ENCODE measurements around the gene NLGN1. TPM values are rescaled to one million over a fixed set of nuclear protein-coding genes. Genes with fewer than 3 reads are reported as not detected.
A peak's percentile ranks its signal among the peaks of the same experiment; 100 is the strongest.

The NLGN1 gene
- total RNA-seq, 1 experiment from 2014 or later, result not detected

DNA sequence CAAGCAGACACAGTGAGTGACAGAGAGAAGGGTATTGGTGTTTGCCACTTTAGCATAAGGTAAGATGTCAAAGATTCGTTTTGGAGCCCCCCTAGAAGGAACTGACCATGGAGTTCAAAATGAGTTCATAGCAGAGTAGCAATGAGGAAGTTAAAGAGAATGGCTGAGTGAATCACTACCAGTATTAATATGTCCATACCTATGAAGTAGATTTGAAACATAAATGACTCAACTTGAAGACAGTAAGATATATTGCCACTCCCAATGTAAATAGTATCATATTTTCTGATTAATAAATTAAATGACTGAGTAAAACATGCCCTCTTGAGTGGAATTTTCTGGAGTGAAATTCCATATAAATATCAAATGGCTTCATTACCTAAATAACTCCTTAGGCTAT, 675.1 kb downstream of the NLGN1 start:
- DNase-seq (ENCODE audit: low read depth), result no peak

DNA sequence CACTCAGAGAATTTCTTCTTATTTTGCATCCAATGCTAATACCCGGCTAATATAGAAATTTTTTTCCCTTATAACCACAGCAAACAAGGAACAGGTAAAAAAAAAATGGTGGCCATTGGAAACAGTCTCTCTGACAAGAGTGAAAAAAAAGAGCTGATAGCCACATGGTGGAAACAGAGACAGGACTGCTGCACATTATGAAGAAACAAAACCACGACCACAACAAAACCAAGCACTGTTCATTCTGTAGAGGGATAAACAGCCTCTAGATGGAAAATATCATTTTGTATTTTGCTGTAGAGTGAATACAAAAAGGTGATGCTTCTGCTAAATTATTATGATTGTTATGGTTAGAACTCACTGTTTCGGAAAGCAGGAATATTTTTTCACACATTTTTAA, 686.2 kb downstream of the NLGN1 start:
- no peak for DNase-seq (ENCODE audit: low read depth)

DNA sequence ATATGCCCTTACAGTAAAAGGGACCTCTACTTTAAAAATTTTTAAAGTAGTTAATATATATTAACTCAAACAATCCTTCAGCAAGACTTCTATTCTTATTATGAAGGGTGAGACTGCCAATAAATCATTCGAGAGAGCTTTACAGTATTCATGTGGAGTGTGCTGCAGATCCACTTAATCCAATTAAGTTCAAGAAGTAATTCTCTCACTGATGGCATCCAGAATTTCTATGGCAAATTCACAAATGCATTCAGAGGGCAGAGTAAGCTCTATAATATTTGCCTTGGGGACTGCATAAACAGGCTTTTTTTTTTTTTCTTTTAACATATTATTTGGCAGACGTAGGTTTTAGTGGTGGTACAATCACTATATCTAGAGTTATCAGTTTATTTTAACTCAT, 692.0 kb downstream of the NLGN1 start:
- no peak for DNase-seq (ENCODE audit: low read depth)

- DNase-seq (ENCODE audit: low read depth), result no peak
Observed at GRCh38 chr3:174094669-174095068, 697.1 kb downstream of the NLGN1 start.

DNA sequence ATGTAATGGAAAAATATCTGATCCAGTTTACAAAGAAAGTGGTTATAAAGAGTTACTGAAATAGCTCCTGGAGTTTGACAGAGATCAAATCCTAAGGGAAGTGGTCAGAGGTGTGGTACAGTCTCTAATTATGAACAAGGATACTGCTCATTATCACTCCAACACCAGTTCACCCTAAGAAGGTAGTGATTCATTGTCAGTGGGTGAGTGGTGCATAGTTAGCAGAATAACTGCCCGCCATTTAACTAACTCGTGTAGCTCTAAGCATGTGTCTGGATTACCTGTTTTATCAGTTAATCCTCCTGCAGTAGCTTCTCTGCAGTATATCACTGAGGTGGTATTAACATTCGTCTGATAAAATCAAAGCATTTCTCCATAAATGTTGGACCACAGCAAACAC, 700.1 kb downstream of the NLGN1 start:
- no peak for DNase-seq (ENCODE audit: low read depth)

GRCh38 chr3:174098746-174099145, 701.2 kb downstream of the NLGN1 start:
- peak; percentile 2 for DNase-seq (ENCODE audit: low read depth)

GRCh38 chr3:174099724-174100123, 702.2 kb downstream of the NLGN1 start:
- DNase-seq (ENCODE audit: low read depth), result peak; percentile 6

GRCh38 chr3:174100744-174101143, 703.2 kb downstream of the NLGN1 start:
- DNase-seq (ENCODE audit: low read depth), result peak; percentile 10

GRCh38 chr3:174101244-174101643, 703.7 kb downstream of the NLGN1 start:
- no peak for DNase-seq (ENCODE audit: low read depth)

GRCh38 chr3:174102274-174102673, 704.7 kb downstream of the NLGN1 start:
- DNase-seq (ENCODE audit: low read depth), result no peak

GRCh38 chr3:174102866-174103265, 705.3 kb downstream of the NLGN1 start:
- no peak for DNase-seq (ENCODE audit: low read depth)

DNA sequence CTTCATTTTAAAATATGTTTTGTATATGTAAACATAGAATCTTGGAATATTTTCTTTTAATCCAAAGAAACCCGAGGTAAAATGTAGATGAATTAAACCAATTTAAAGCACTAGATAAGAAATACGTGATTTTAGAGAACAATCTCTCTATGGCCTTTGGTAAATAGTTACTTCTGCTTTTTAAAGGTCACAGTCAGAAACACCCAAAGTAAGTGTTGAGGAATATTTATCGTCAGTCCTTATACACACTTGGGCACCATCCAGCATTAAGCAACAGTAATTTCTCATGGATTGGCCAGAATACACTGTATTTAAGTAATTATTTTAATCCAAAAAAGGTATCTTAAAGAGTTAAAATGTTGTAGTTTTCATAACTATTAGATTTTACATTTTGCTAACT, 713.2 kb downstream of the NLGN1 start:
- DNase-seq (ENCODE audit: low read depth), result no peak

GRCh38 chr3:174111776-174112175, 714.2 kb downstream of the NLGN1 start:
- no peak for DNase-seq (ENCODE audit: low read depth)

GRCh38 chr3:174116421-174116820, 718.9 kb downstream of the NLGN1 start:
- DNase-seq (ENCODE audit: low read depth), result no peak

DNA sequence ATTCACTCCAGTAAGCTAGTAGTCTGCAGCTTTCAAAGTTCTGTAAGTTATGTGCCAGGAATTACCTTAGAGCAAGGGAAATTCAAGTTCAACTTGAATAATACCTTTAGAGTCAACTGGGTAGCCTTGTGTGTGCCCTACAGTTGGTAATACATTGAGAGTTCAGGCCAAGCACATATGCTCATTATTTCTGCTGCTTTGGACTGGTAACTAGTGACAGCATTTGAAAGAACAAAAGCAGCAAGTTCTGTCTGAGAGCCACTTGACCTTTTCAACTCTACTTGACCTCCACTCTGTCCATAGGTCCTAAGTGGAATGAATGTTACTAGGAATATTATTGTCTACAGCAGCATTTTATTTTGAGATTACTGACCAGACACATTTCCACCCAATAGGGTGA, 723.5 kb downstream of the NLGN1 start:
- DNase-seq (ENCODE audit: low read depth), result no peak

DNA sequence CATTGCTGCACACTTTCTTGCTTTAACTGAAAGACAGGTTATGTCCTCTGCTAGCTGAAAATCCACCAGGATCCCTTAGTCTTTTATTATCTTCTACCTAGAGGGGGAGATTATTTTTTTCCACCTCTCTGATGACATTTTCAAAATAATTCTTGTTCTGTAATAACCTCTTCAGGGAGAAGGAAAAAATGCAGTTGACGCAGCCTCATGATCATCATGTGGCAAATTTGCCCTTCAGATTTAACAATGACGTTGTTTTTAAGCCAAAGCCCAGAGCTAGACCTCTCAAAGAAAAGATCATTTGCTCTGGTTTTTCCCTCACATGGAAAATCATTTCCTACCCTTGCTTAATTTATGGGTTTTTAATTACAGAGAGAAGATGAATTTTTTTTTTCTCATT, 724.9 kb downstream of the NLGN1 start:
- DNase-seq (ENCODE audit: low read depth), result no peak

- peak; percentile 47 for DNase-seq (ENCODE audit: low read depth)
Observed at GRCh38 chr3:174125267-174125824, 727.8 kb downstream of the NLGN1 start.

- peak; percentile 1 for DNase-seq (ENCODE audit: low read depth)
Observed at GRCh38 chr3:174126990-174127758, 729.6 kb downstream of the NLGN1 start.

DNA sequence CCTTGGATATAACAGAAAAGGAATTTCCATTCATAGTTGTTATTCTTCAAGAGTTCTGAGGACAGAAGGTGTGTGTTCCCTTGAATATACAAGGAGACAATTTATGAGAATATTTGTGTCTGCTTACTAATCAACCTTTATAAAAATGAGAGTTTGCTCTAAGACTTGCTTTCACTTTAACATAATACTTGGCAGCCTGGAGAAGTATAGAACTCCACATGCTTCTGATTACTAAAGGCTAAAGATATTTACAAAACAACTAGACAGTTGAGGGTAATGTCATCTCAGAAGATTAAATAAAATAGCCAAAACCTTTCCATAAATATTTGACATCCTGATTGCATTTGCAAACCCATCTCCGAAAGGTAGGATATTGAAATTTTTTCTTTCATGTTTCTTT, 734.5 kb downstream of the NLGN1 start:
- no peak for DNase-seq (ENCODE audit: low read depth)

DNA sequence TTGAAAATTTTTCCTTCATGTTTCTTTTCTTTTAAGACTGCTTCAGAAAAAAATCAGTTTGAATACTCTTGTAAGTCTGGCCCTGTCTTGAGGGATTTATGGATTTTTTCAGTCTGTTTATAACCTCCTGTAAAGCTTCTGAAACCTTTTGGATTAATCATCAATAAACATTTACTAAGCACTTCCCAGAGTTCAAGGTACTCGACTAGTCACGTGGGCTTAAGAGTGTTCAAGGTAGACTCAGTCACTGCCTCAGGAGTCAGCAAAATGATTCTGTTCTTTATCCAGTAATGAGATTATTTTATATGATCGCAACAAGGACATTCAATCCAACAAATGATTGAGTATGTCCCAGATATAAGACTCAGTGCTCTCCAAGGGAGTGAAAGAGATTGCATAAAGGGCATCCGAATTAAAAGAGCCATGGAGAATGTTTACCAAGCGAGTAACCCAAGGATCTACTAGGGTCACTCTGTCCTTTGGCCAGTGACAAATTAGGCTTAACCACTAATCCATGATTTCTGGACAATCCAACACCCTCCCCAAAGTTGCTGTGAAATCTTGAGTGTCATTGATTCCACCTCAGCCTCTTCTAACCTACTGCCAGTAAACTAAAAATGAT, 735.0 kb downstream of the NLGN1 start:
- no peak for DNase-seq (ENCODE audit: low read depth)

DNA sequence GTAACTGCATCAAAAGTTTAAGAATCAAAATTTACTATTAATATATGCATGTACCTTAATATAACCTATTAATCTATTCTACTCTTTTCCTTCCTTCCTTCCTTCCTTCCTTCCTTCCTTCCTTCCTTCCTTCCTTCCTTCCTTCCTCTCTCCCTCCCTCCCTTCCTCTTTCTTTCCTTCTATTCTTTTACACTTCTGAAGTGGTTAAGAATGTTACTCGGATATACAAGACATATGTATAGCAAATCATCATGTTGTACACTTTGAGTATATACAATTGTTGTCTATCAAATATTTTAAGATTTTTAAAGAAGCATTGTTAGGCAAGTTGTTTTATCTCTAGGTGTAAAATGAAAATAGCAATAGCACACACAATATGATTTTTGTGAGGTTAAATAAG, 748.5 kb downstream of the NLGN1 start:
- DNase-seq (ENCODE audit: low read depth), result no peak

DNA sequence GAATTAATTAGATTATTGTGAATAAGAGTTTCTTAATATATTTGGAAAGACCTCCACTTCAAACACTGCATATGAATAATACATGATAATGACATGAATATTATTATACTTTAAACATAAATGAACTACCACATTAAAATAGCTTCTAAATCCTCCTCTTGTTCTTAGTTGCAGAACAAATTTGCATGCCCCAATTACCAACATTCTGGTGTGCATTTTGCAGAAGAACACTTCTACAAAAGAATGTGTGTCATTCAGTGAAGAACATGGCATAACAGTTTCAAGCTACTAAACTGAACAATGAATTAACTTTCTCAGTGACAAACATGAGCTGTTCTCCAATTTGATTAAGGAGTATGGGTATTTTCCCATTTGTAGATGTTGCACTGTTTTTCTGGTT, 750.3 kb downstream of the NLGN1 start:
- DNase-seq (ENCODE audit: low read depth), result no peak

DNA sequence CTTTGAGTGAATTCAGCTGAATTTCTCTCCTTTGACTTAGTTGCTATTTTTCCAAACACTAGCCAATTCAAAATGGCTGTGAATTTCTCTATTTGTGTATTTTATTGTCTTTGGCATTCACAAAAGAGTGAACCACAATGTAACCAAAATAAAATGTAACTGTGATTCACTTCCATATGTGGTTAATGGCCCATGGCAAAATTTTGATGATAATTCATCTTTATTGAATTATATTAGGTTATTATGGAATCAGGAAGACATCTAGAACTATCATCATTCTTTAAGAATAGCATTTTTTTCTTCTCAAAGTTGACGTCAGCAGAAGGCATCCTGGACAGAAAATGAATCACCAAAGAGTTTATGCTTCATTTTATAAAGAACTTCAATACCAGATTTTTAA, 756.3 kb downstream of the NLGN1 start:
- DNase-seq (ENCODE audit: low read depth), result peak; percentile 41

Measured in LHCN-M2 (cell line).